T-cell (primary cell): ENCODE results near the gene PSEN2. TPM values are rescaled to one million over a fixed set of nuclear protein-coding genes. Genes with fewer than 3 reads are reported as not detected.
A peak's percentile ranks its signal among the peaks of the same experiment; 100 is the strongest.

Experiments used
- ATAC-seq, 4 experiments: fragments of 200-7000 bp in 3 of 4; fragments of 150-1000 bp in 1 of 4; cut with Tn5 transposase; replicated peaks in 1 of 4; 1 replicate in 3 of 4; 2 replicates in 1 of 4; pipeline ENCODE4 v1.10.0; 2021; ENCODE audit warnings: moderate library complexity in 3 of 4, mild to moderate bottlenecking in 2 of 4, moderate number of reproducible peaks in 1 of 4
- CTCF ChIA-PET, 2 donors: fragments of 300-600 bp; sonication (Branson Sonifier 250); formaldehyde crosslinking; loops; one replicate each; lab custom pipeline; 2022; ENCODE audit warnings: antibody characterized with exemption in 2 of 2; lab: Charles Lee
- POLR2A ChIA-PET, 2 donors: fragments of 300-600 bp; sonication (Branson Sonifier 250); formaldehyde crosslinking; loops; one replicate each; lab custom pipeline; 2022; ENCODE audit warnings: antibody characterized with exemption in 2 of 2; lab: Charles Lee
- DNase-seq, 35 experiments: peaks; one replicate each; pipeline versions ENCODE4 v3.0.0 to v3.0.0-alpha.2; 2013 to 2023
- H3K27ac ChIP-seq: one replicate; pipeline ENCODE4 v1.5.1; 2013; ENCODE audit warnings: low read length
- H3K27me3 ChIP-seq, 2 experiments: replicated peaks in 1 of 2; 1 replicate in 1 of 2; 2 replicates in 1 of 2; pipeline versions ENCODE4 v1.6.1 to v1.7.0; 2013; ENCODE audit warnings: low read length in 1 of 2, mixed read lengths in 1 of 2; ENCODE audit not compliant: control insufficient read depth in 2 of 2, insufficient read depth in 2 of 2; ENCODE audit errors: extremely low read depth in 1 of 2
- H3K36me3 ChIP-seq, 2 donors: 1 replicate in 1 of 2; 2 replicates in 1 of 2; pipeline versions ENCODE4 v1.6.1 to v1.7.0; 2013; ENCODE audit warnings: low read length in 1 of 2; ENCODE audit not compliant: control insufficient read depth in 2 of 2, insufficient read depth in 1 of 2; ENCODE audit errors: extremely low read depth in 1 of 2
- H3K4me1 ChIP-seq, 2 experiments: 1 replicate in 1 of 2; 2 replicates in 1 of 2; pipeline versions ENCODE4 v1.6.1 to v1.7.0; 2013; ENCODE audit warnings: low read length in 2 of 2, mixed read lengths in 1 of 2; ENCODE audit not compliant: insufficient read depth in 2 of 2, control insufficient read depth in 1 of 2; ENCODE audit errors: extremely low read depth in 1 of 2
- H3K4me3 ChIP-seq, 2 donors: 1 replicate in 1 of 2; 2 replicates in 1 of 2; pipeline versions ENCODE4 v1.5.1 to v1.7.0; 2013; ENCODE audit warnings: mild to moderate bottlenecking in 2 of 2, low read length in 1 of 2, moderate library complexity in 1 of 2; ENCODE audit not compliant: control insufficient read depth in 1 of 2; ENCODE audit errors: extremely low read depth in 1 of 2
- H3K9me3 ChIP-seq: 2 replicates; pipeline ENCODE4 v1.7.0; 2013
- H3K27ac Mint-ChIP-seq, 2 donors: one replicate each; pipeline ENCODE4 v1.8.0; 2020 to 2021; ENCODE audit warnings: mild to moderate bottlenecking in 2 of 2, mixed read lengths in 2 of 2
- H3K27me3 Mint-ChIP-seq, 2 donors: one replicate each; pipeline ENCODE4 v1.8.0; 2021 to 2022; ENCODE audit warnings: mixed read lengths in 2 of 2
- H3K36me3 Mint-ChIP-seq: one replicate; pipeline ENCODE4 v1.8.0; 2021; ENCODE audit warnings: mixed read lengths
- H3K4me1 Mint-ChIP-seq, 3 donors: one replicate each; pipeline ENCODE4 v1.8.0; 2020 to 2022; ENCODE audit warnings: mixed read lengths in 3 of 3, mild to moderate bottlenecking in 1 of 3
- H3K4me3 Mint-ChIP-seq, 3 donors: one replicate each; pipeline ENCODE4 v1.8.0; 2020 to 2022; ENCODE audit warnings: mild to moderate bottlenecking in 3 of 3, mixed read lengths in 3 of 3, moderate library complexity in 3 of 3
- H3K9me3 Mint-ChIP-seq, 3 donors: one replicate each; pipeline ENCODE4 v1.8.0; 2020 to 2022; ENCODE audit warnings: mixed read lengths in 3 of 3
- WGBS: methylation state at CpG from one replicate; pipeline ENCODE4 v1.1.5; 2013; ENCODE audit warnings: missing lambda C conversion rate; ENCODE audit not compliant: insufficient coverage; 5-methylcytosine and 5-hydroxymethylcytosine counted together
- total RNA-seq, 35 experiments: library from RNA in 6 of 35; stranded (reverse) in 6 of 35; fragments of 120-200 nt in 1 of 35; gene quantifications; one replicate each; pipeline versions ENCODE4 v1.2.1 to v1.2.4 and lab custom pipeline; 2013 to 2026

PSEN2 gene
- total RNA-seq, 5 donors from 2014 or later (not counting 1 experiment from before 2014, with no cell fraction given), result 1.9 to 5.6 (median 4.0) TPM

GRCh38 chr1:226825746-226826100, 44.7 kb upstream of the PSEN2 start:
- ATAC-seq (no peak), DNase-seq (no peak)
- H3K4me3 ChIP-seq, result no peak overlapping the region
- Mint-ChIP-seq H3K4me1 (peaks cover 22 to 44% (median 25%) of the 10 kb centered on the region in 3 donors), H3K36me3 (no peaks in the 10 kb centered on the region), H3K4me3 (peak overlapping the region in 1 of 3 donors; percentile 5), H3K9me3 (no peaks in the 10 kb centered on the region), H3K27ac (peak overlapping the region in 1 of 2 donors; percentile 52), H3K27me3 (no peaks in the 10 kb centered on the region)
- no peaks in the 10 kb centered on the region for H3K36me3 ChIP-seq
- ChIA-PET CTCF (interaction anchor here (0.5 to 1.3 kb wide), 7 partner anchors 86 to 1633 kb away, joined by 3 to 5 read pairs (median 3); partner anchors contain the start of gene ITPKB (in 1 of the 2)), POLR2A (no interaction called here)
- no peaks in the 10 kb centered on the region for H3K9me3 ChIP-seq
- no peaks in the 10 kb centered on the region for H3K27me3 ChIP-seq
- peaks cover 16 to 17% of the 10 kb centered on the region in 2 experiments for H3K4me1 ChIP-seq
- no peak overlapping the region for H3K27ac ChIP-seq
- 88% methylated on average over 3 of the region's 3 CpGs for WGBS

DNA sequence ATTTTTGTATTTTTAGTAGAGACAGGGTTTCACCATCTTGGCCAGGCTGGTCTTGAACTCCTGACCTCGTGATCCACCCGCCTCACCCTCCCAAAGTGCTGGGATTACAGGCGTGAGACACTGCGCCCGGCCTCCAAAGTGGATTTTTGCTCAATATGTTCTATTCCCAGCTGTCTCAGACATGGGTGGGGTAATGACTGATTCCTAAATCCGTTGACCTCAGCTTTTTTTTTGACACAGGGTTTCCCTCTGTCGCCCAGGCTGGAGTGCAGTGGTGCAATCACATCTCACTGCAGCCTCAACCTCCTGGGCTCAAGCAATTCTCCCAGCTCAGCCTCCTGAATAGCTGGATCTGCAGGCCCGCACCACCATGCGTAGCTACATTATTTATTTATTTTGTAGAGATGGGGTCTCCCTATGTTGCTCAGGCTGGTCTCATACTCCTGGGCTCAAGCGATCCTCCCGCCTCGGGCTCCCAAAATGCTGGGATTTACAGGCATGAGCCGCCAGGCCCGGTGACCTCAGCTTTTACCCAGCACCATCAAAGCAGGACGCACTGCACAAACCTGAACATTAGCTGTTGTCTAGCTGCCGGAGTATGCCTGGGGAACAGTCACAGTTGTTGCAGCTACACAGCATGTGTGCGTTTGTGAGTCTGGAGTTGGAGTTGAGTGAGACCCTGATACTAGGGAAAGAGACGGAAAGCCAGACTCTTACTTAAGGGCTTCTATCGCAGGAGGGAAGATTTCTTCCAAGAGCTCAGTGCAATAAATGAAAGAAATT, 43.7 kb upstream of the PSEN2 start:
- Histone ChIP-seq H3K27ac (no peak overlapping the region), H3K27me3 (no peaks in the 10 kb centered on the region), H3K4me1 (peaks cover 16 to 17% of the 10 kb centered on the region in 2 experiments), H3K36me3 (no peaks in the 10 kb centered on the region), H3K4me3 (no peak overlapping the region), H3K9me3 (no peaks in the 10 kb centered on the region)
- ATAC-seq (no peak), DNase-seq (no peak)
- Mint-ChIP-seq H3K9me3 (no peaks in the 10 kb centered on the region), H3K36me3 (no peaks in the 10 kb centered on the region), H3K4me1 (peaks cover 22 to 44% (median 25%) of the 10 kb centered on the region in 3 donors), H3K27ac (no peak overlapping the region), H3K27me3 (no peaks in the 10 kb centered on the region), H3K4me3 (peak overlapping the region in 1 of 3 donors; percentile 65)
- WGBS, result 100% methylated on average over 7 of the region's 19 CpGs
- ChIA-PET CTCF (interaction anchor here (0.7 to 1.3 kb wide), 8 partner anchors 10 to 203 kb away, joined by 3 to 6 read pairs (median 4); partner anchors contain the start of gene ITPKB (in 1 of the 2)), POLR2A (interaction anchor here (0.5 to 0.6 kb wide), 3 partner anchors 75 to 170 kb away, joined by 3 to 6 read pairs (median 3); no protein-coding TSS in a partner anchor)

DNA sequence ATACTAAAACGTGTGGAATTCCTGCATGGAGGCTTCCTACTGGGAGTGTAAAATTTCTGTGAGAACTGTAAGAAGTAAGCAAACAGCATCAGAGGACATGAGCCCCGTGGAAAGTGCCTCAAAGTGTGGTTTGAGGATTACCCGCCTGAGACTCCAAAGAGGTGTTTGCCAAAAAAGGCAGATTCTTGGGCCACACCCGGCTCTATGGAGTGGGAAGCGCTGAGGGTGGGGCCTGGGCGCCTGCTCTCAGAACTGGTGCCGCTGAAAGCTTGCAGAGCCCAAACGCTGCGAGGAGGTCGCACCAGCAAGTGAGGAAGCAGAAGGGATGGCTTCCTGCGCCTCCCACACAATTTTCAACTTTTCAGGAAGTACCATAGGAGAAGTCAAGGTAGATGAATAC, 43.0 kb upstream of the PSEN2 start:
- ChIA-PET POLR2A (no interaction called here), CTCF (interaction anchor here (0.7 to 2.0 kb wide), 14 partner anchors 10 to 204 kb away, joined by 3 to 11 read pairs (median 4); partner anchors contain the start of gene ITPKB (in 2 of the 2))
- no peaks in the 10 kb centered on the region for H3K36me3 Mint-ChIP-seq
- no peaks in the 10 kb centered on the region for H3K27me3 Mint-ChIP-seq
- 67% methylated on average over 5 of the region's 11 CpGs for WGBS
- DNase-seq (peak in 6 of 35 experiments; percentile 2 to 26 (median 18)), ATAC-seq (peak in 2 of 4 experiments; percentile 28 to 42)
- H3K27ac ChIP-seq, result peak overlapping the region; percentile 64
- peak overlapping the region in 1 of 2 donors; percentile 28 for H3K4me3 ChIP-seq
- peak overlapping the region in 1 of 3 donors; percentile 65 for H3K4me3 Mint-ChIP-seq
- peak overlapping the region; percentile 49 to 79 for H3K27ac Mint-ChIP-seq
- H3K9me3 Mint-ChIP-seq, result no peaks in the 10 kb centered on the region
- no peaks in the 10 kb centered on the region for H3K9me3 ChIP-seq
- no peaks in the 10 kb centered on the region for H3K36me3 ChIP-seq
- peaks cover 16 to 17% of the 10 kb centered on the region in 2 experiments for H3K4me1 ChIP-seq
- peaks cover 22 to 44% (median 23%) of the 10 kb centered on the region in 3 donors for H3K4me1 Mint-ChIP-seq
- H3K27me3 ChIP-seq, result no peaks in the 10 kb centered on the region

- H3K4me3 Mint-ChIP-seq, result peak overlapping the region; percentile 51 to 65 (median 56)
- ChIA-PET POLR2A (no interaction called here), CTCF (interaction anchor here (0.6 to 2.0 kb wide), 14 partner anchors 11 to 205 kb away, joined by 3 to 13 read pairs (median 6); partner anchors contain the start of gene ITPKB (in 2 of the 2))
- H3K27ac ChIP-seq, result peak overlapping the region; percentile 64
- 0% methylated on average over 16 of the region's 19 CpGs for WGBS
- ATAC-seq, result peak; percentile 94 to 99 (median 98)
- no peaks in the 10 kb centered on the region for H3K36me3 ChIP-seq
- peak; percentile 80 to 97 (median 91) for DNase-seq
- no peaks in the 10 kb centered on the region for H3K9me3 ChIP-seq
- H3K27ac Mint-ChIP-seq, result peak overlapping the region; percentile 75 to 80
- H3K4me1 Mint-ChIP-seq, result peaks cover 22 to 44% (median 23%) of the 10 kb centered on the region in 3 donors
- H3K36me3 Mint-ChIP-seq, result no peaks in the 10 kb centered on the region
- peak overlapping the region; percentile 28 to 53 for H3K4me3 ChIP-seq
- peaks cover 16 to 17% of the 10 kb centered on the region in 2 experiments for H3K4me1 ChIP-seq
- peaks cover 0 to 3% of the 10 kb centered on the region in 2 experiments for H3K27me3 ChIP-seq
- H3K27me3 Mint-ChIP-seq, result no peaks in the 10 kb centered on the region
- H3K9me3 Mint-ChIP-seq, result no peaks in the 10 kb centered on the region
Measured at GRCh38 chr1:226827968-226828513, 42.4 kb upstream of the PSEN2 start.

DNA sequence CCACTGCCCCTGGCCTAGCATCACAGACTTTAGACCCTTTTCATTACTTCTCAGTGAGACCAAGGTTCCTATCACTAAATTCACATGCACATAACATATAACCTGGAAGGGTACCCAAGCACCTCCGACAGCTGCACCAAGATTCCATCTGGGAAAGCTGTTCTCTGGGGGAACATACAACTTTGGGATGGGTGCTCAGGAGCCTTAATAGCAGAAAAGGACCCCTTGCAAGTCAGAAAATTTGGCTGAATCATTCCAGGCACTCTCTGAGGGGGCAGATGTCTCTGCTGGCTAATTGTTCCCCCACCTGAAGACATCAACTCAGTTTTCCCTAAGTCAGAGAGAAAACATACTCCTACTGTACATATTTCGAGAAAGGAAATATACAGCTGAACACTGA, 41.3 kb upstream of the PSEN2 start:
- Histone ChIP-seq H3K9me3 (no peaks in the 10 kb centered on the region), H3K36me3 (no peaks in the 10 kb centered on the region), H3K4me3 (no peak overlapping the region), H3K4me1 (peaks cover 12 to 17% of the 10 kb centered on the region in 2 experiments), H3K27me3 (peaks cover 0 to 3% of the 10 kb centered on the region in 2 experiments), H3K27ac (no peak overlapping the region)
- ATAC-seq (no peak), DNase-seq (no peak)
- Mint-ChIP-seq H3K27ac (no peak overlapping the region), H3K36me3 (no peaks in the 10 kb centered on the region), H3K4me3 (no peak overlapping the region), H3K27me3 (no peaks in the 10 kb centered on the region), H3K9me3 (peaks cover 0 to 2% (median 0%) of the 10 kb centered on the region in 3 donors), H3K4me1 (peaks cover 19 to 35% (median 22%) of the 10 kb centered on the region in 3 donors)
- WGBS, result no CpG with 5 or more reads among the region's 2 CpGs
- CTCF ChIA-PET, result interaction anchor here (0.8 to 2.0 kb wide), 6 partner anchors 126 to 206 kb away, joined by 3 to 13 read pairs (median 8); no protein-coding TSS in a partner anchor
- POLR2A ChIA-PET, result no interaction called here

- Histone ChIP-seq H3K4me1 (peaks cover 10 to 17% of the 10 kb centered on the region in 2 experiments), H3K4me3 (no peak overlapping the region), H3K27me3 (peaks cover 0 to 6% of the 10 kb centered on the region in 2 experiments), H3K27ac (no peak overlapping the region), H3K36me3 (no peaks in the 10 kb centered on the region), H3K9me3 (no peaks in the 10 kb centered on the region)
- H3K27me3 Mint-ChIP-seq, result peaks cover 0 to 4% of the 10 kb centered on the region in 2 donors
- no peak overlapping the region for H3K4me3 Mint-ChIP-seq
- peaks cover 13% of the 10 kb centered on the region in 3 donors for H3K4me1 Mint-ChIP-seq
- ATAC-seq (no peak), DNase-seq (no peak)
- no peaks in the 10 kb centered on the region for H3K36me3 Mint-ChIP-seq
- H3K27ac Mint-ChIP-seq, result no peak overlapping the region
- WGBS, result 100% methylated on average over 1 of the region's 4 CpGs
- H3K9me3 Mint-ChIP-seq, result peaks cover 0 to 2% (median 0%) of the 10 kb centered on the region in 3 donors
- ChIA-PET POLR2A (no interaction called here), CTCF (no interaction called here)
Measured at GRCh38 chr1:226831953-226832352, 38.5 kb upstream of the PSEN2 start.
